Smooth muscle cell (in vitro differentiated cells): Measurements from ENCODE around the gene CCR3. TPM values are rescaled to one million over a fixed set of nuclear protein-coding genes. Genes with fewer than 3 reads are reported as not detected.

ENCODE experiments used
- DNase-seq: peaks from one replicate; lab custom pipeline; 2025; ENCODE audit not compliant: unreplicated experiment; lab: John Stamatoyannopoulos, UW
- H2AFZ ChIP-seq: fragments of 200-600 bp; sonication (generic); 2 replicates; pipeline ENCODE4 v1.6.0; 2016; ENCODE audit warnings: antibody characterized with exemption, low read depth, mild to moderate bottlenecking
- H3F3A ChIP-seq: fragments of 200-600 bp; sonication (generic); 2 replicates; pipeline ENCODE4 v1.6.0; 2017; ENCODE audit warnings: antibody characterized with exemption, low read depth
- H3K27ac ChIP-seq: fragments of 200-600 bp; sonication (generic); 2 replicates; pipeline ENCODE4 v1.5.1; 2016; ENCODE audit warnings: low read depth, mild to moderate bottlenecking
- H3K27me3 ChIP-seq: fragments of 200-600 bp; sonication (generic); 2 replicates; pipeline ENCODE4 v1.6.1; 2016; ENCODE audit warnings: low read depth, mild to moderate bottlenecking
- H3K36me3 ChIP-seq: fragments of 200-600 bp; sonication (generic); 2 replicates; pipeline ENCODE4 v1.5.1; 2016; ENCODE audit warnings: low read depth
- H3K4me1 ChIP-seq: fragments of 200-600 bp; sonication (generic); 2 replicates; pipeline ENCODE4 v1.5.1; 2016; ENCODE audit warnings: low read depth
- H3K4me2 ChIP-seq: fragments of 200-600 bp; sonication (generic); 2 replicates; pipeline ENCODE4 v1.6.0; 2016; ENCODE audit warnings: mild to moderate bottlenecking
- H3K4me3 ChIP-seq: fragments of 200-600 bp; sonication (generic); 2 replicates; pipeline ENCODE4 v1.5.1; 2016; ENCODE audit warnings: mild to moderate bottlenecking
- H3K79me2 ChIP-seq: fragments of 200-600 bp; sonication (generic); 2 replicates; pipeline ENCODE4 v1.6.0; 2016; ENCODE audit warnings: low read depth, mild to moderate bottlenecking
- H3K9ac ChIP-seq: fragments of 200-600 bp; sonication (generic); 2 replicates; pipeline ENCODE4 v1.6.0; 2016; ENCODE audit warnings: low read depth
- H3K9me3 ChIP-seq: fragments of 200-600 bp; sonication (generic); replicated peaks from 2 replicates; pipeline ENCODE4 v1.5.1; 2016; ENCODE audit warnings: low read depth
- H4K20me1 ChIP-seq: fragments of 200-600 bp; sonication (generic); 2 replicates; pipeline ENCODE4 v1.6.0; 2016; ENCODE audit warnings: low read depth
- CTCF ChIP-seq: fragments of 200-600 bp; sonication (generic); IDR thresholded peaks from 2 replicates; pipeline ENCODE4 v1.5.1; 2017; ENCODE audit warnings: borderline replicate concordance, mild to moderate bottlenecking, antibody characterized with exemption; ENCODE audit not compliant: insufficient read depth, poor library complexity, severe bottlenecking
- whole genome bisulfite sequencing: methylation state at CpG from one replicate; pipeline ENCODE4 v1.1.7; 2016; ENCODE audit warnings: low lambda C conversion rate; 5-methylcytosine and 5-hydroxymethylcytosine counted together
- polyA plus RNA-seq: library from polyadenylated mRNA; unstranded; fragments of >200 nt; fragmentation: Nextera tagmentation; extraction: Ambion mirVana; gene quantifications from 2 replicates; pipeline ENCODE4 v1.2.1, GENCODE V29; 2016
- total RNA-seq: library from RNA; depleted of rRNA; stranded (reverse); fragments of >200 nt; gene quantifications from 2 replicates; pipeline ENCODE4 v1.2.3, GENCODE V29; 2014

CCR3 gene
- total and polyA plus RNA-seq, 2 experiments from 2014 or later, result not detected

- Histone ChIP-seq H3K36me3 (no peaks in the 10 kb centered on the region), H3K4me3 (no peak overlapping the region), H3K4me2 (no peak overlapping the region), H3K9ac (no peak overlapping the region), H3K9me3 (no peaks in the 10 kb centered on the region), H2AFZ (no peak overlapping the region), H3K79me2 (no peaks in the 10 kb centered on the region), H3K4me1 (no peaks in the 10 kb centered on the region), H3F3A (no peaks in the 10 kb centered on the region), H3K27ac (no peak overlapping the region), H4K20me1 (no peaks in the 10 kb centered on the region), H3K27me3 (no peaks in the 10 kb centered on the region)
- TF ChIP-seq CTCF, result no peak
- WGBS, result 92% methylated on average over 2 of the region's 2 CpGs
- DNase-seq, result no peak
Observed at GRCh38 chr3:46289966-46290365, 47.7 kb downstream of the CCR3 start.

GRCh38 chr3:46291046-46291445 is 48.8 kb downstream of the CCR3 start:
- Histone ChIP-seq H3K79me2 (no peaks in the 10 kb centered on the region), H3K4me2 (no peak overlapping the region), H3K27me3 (no peaks in the 10 kb centered on the region), H2AFZ (no peak overlapping the region), H3K4me1 (no peaks in the 10 kb centered on the region), H4K20me1 (no peaks in the 10 kb centered on the region), H3K9me3 (no peaks in the 10 kb centered on the region), H3K36me3 (no peaks in the 10 kb centered on the region), H3K9ac (no peak overlapping the region), H3K27ac (no peak overlapping the region), H3K4me3 (no peak overlapping the region), H3F3A (no peaks in the 10 kb centered on the region)
- no peak for TF ChIP-seq CTCF
- no peak for DNase-seq
- 78% methylated on average over 2 of the region's 2 CpGs for WGBS

GRCh38 chr3:46293035-46293724 is 50.9 kb downstream of the CCR3 start:
- 93% methylated on average over 2 of the region's 2 CpGs for WGBS
- Histone ChIP-seq H3K4me2 (no peak overlapping the region), H3K4me1 (no peaks in the 10 kb centered on the region), H2AFZ (no peak overlapping the region), H3K27me3 (no peaks in the 10 kb centered on the region), H3K9ac (no peak overlapping the region), H3F3A (no peaks in the 10 kb centered on the region), H3K36me3 (no peaks in the 10 kb centered on the region), H3K27ac (no peak overlapping the region), H3K4me3 (no peak overlapping the region), H4K20me1 (no peaks in the 10 kb centered on the region), H3K79me2 (no peaks in the 10 kb centered on the region), H3K9me3 (no peaks in the 10 kb centered on the region)
- no peak for TF ChIP-seq CTCF
- DNase-seq, result no peak
